HG03139 (cell line): ENCODE measurements around the gene STT3B.

Experiments used
- ATAC-seq: cut with Tn5 transposase; IDR thresholded peaks from one replicate; pipeline ENCODE4 v1.9.1; 2021; ENCODE audit not compliant: unreplicated experiment

STT3B gene

DNA sequence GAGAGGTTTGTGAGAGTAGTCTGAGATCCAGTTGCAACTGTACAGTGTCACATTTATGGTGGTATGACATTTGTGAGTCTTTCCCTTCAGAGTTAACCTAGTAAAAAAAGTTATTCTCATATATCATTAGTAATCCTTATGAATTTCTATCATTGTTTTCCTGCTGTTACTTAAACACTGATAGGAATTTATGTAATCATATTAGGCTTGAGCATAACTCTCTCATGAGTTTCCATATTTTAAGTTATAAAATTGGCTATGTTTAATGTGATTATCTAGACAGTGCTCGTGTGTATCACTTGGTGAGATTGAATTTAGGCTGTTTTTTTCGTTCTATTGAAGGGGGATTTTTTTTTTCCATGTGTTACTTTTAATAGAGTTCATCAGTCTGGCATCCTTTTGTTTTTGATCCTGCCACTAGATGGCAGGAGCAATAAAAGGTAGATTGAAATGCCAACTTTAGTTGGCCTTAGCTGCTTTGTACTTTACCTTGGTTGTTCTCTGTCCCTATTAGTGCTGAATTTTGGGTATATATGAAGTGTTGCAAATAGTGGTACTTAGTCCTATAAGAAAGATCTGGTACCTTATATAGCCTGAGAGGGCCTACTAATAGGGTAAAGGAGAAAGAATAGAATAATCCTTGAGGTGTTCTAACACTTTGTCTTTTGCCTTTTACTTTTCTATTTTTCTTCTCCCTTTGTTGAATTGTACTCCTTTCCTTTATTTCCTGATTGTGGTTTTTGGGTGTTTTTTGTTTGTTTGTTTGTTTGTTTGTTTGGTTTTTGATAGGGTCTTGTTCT is 17.9 kb downstream of the STT3B start:
- no peak for ATAC-seq

DNA sequence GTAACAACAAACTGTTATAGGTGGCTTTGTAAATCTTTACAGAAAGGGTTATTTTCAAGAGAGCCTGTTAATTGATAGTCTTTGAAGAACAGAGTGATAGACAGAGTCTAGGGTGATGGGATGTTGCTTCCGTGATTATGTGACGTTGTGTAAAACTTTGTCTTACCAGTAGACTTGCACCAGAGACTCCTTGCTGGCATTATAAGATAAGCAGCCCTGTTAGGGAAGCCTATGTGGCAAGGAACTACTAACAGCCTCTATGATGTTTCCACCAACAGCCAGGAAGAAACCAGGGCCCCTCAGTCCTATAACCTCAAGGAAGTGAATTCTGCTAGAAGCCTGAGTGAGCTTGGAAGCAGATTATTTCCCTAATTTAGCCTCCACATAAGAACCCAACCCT is 18.9 kb downstream of the STT3B start:
- ATAC-seq = no peak

DNA sequence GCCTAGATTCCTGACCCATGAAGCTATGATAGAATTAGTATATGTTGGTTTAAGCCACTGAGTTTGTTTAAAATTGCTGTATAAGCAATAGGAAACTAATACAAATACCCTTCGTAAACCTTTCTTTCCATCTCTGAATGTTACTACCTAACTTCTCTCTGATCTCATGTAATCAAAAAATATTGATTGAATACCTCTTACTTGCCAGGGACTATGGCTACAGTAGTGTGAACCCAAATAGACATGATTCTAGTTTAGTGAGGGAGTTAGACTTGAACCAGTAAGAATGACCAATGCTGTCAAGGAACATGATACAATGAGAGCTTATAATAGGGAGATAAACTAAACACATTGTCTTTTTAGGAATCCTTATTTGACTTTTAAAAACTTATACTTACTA is 19.4 kb downstream of the STT3B start:
- no peak for ATAC-seq

DNA sequence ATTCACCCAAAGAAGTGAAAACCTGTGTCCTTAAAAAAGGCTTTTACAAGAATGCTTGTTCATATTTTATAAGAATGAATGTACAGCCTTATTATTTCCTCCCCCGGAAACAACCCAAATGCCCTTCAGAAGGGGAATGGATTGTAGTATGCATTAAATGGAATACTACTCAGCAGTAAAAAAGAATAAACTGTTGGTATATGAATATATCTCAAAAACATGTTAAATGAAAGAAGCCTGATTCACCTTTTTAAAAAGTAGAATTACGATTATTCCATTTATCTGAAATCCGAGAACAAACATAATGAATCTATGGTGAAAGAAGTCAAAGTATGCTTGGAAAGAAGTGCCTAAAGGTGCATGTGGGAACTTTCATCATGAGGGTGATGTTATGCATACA is 20.5 kb downstream of the STT3B start:
- ATAC-seq = no peak

DNA sequence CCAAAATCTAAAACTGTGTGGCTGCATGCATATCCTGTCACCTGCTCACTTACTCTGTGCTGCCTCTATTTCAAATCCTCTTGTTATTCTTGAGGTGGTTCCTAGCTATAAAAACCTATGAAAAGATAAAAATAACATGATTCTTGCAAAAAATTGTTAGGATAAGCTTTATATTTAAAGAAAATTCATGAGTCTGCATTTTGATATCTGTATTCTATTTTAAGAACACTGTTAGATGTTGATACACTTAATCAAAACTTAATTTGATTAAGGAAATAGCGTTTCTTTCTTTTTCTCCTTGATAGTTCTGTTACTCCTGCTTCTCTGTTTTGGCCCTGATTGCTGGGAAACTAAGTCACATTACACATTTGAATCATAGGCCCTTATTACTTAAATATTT is 22.5 kb downstream of the STT3B start:
- no peak for ATAC-seq

DNA sequence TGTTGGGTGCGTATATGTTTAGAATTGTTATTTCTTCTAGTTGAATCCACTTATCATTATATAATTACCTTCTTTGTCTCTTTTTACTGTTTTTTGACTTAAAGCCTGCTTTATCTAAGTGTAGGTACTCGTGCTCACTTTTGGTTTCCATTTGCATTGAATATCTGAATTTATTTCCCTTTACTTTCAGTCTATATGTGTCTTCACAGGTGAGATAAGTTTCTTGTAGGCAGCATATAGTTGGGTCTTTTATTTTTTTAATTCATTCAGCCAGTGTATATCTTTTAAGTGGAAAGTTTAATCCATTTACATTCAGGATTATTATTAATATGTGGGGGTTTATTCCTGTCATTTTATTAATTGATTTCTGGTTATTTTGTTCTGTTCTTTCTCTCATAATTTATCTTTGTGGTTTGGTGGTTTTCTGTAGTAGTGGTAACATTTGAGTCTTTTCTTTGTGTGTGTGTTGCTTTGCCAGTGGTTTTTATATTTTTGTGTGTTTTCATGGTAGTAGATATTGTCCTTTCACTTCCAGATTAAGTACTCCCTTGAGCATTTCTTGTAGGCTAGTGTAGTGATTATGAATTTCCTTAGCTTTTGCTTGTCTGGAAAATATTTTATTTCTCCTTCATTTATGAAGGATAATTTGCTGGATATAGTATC is 27.3 kb downstream of the STT3B start:
- ATAC-seq = no peak

DNA sequence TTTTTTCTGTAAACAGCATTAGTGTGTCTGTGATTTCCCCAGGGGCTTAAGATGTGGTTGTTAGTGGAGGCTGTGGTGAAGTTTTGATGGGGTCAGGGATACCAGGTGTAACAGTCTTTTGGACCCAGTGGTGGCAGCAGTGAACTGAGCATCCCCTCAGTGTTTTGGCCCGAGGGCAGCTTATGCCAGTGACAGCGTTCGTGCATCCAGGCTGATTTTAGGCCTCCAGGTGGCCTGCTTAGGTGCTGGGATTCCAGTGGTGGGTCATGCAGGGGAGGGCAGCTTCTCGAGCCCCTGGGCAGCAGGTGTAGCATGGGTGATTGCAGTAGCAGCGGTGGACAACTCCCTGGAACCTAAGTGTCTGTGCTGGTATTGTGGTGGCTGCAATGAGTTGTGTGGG is 29.2 kb downstream of the STT3B start:
- no peak for ATAC-seq

DNA sequence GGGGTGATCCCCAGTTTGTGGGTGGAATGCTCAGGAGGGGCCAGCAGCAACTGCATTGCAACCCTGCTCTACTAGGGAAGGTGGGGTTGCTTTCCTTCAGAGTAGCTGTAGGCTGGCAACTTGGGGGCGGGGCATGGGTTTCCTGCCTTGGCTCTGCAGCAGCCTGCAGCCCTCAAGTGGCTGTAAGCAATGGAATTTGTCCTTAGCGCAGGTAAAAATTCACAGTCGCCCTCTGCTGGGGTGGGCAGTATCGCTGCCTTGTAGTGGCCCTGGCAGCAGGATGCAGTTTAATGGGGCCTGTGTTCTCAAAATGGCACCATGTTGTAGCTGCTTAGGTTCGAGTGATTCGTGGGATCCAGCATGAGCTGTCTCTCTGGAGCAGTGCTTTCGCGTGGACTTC is 29.8 kb downstream of the STT3B start:
- ATAC-seq = no peak

DNA sequence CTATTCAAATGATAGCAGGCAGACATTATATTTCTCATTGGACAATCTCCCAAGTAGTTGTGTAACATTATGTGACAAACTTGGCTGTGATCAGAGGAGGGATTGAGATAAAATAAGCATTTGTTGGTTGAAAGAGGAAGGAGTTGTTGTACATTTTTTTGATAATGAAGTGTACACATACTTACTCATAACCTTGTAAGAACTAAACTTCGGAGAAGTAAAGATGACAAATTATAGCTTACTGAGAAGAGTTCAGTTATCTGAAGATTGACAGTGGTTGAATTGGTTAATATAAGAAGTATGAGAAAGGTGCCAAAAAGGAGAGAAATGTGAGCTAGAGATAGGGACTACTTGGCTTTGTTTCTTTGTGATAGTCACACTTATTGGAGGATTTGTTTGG is 32.6 kb downstream of the STT3B start:
- no peak for ATAC-seq

DNA sequence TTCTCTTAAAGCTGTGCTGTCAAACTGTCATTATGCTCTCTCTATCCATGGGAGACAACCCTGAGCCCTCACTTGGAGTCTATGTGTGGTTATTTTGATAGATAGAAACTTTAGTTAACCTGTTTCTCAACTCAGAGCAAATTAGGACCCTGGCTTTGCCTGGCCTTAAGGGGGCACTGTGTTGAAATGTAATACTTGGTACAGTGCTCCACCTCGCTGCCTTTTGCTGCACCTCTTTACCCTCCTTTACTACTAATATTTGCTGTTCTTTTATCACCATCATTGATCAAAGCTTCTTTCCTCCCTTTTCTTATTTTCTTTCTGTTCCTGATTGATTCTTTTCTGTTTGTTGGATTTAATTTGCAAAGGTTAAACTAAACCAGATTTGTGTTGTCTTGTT is 34.3 kb downstream of the STT3B start:
- no peak for ATAC-seq

DNA sequence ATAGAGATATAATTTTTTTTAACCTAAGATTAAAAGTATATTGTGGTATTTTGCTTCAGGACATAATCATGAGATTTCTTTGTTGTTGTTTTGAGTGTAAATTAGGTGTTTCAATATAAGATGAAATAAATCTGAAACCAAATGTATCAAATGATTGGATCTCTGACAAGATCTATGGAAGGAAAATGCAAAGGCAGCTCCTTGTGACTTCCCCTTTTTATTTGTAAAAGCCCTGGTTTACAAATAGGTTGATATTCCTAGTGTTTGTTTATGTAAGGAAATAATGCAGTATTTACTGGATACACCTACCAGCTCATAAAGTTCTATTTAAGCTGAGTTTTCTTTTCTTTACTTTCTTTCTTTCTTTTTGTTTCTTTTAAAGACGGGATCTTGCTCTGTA is 35.9 kb downstream of the STT3B start:
- ATAC-seq = no peak

DNA sequence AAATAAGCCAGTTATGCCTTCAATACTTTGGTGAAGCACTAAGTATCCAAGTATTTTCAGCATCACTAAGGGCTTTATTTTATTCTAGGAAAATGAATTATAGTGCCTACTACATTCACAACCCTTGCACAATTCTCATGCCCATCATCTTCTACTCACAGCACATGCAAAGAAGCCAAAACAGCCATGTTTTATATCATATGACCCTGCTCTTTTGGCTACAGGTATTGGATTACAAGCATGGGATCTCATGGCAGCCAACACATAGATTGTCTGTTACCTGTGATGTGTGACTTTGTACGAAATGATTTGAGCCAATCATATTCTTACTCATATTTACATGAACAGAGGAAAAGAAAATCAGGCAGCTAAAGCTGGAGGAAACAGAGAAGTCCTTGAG is 38.6 kb downstream of the STT3B start:
- no peak for ATAC-seq

DNA sequence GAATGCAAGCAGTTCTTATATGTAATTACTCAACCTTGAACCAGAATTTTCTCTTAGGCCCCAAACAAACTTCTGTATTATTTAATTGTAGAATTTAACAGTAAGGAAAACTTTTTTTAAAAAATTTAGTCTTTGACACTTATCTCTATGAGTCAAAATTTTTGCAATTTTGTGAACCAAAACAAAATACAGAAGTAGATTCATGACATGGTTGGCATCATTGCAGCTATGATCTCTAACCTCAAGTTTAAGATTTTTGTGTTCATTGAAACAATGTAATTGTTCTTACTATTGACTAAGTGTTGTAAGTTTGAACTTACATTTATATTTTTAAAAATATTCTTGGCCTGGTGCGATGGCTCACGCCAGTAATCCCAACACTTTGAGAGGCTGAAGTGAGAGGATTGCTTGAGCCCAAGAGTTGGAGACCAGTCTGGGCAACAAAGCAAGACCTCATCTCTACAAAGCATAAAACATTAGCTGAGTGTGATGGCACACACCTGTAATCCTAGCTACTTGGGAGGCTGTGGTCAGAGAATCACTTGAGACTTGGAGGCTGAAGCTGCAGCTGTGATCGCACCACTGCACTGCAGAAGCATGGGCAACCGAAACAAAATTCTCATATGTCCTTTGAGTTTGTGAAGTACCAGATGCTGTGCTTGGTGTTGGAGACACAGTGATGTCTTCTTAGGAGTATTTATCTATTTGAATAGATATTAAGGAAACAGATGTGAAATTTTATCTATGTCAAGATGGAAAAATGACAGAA is 39.7 kb downstream of the STT3B start:
- no peak for ATAC-seq

DNA sequence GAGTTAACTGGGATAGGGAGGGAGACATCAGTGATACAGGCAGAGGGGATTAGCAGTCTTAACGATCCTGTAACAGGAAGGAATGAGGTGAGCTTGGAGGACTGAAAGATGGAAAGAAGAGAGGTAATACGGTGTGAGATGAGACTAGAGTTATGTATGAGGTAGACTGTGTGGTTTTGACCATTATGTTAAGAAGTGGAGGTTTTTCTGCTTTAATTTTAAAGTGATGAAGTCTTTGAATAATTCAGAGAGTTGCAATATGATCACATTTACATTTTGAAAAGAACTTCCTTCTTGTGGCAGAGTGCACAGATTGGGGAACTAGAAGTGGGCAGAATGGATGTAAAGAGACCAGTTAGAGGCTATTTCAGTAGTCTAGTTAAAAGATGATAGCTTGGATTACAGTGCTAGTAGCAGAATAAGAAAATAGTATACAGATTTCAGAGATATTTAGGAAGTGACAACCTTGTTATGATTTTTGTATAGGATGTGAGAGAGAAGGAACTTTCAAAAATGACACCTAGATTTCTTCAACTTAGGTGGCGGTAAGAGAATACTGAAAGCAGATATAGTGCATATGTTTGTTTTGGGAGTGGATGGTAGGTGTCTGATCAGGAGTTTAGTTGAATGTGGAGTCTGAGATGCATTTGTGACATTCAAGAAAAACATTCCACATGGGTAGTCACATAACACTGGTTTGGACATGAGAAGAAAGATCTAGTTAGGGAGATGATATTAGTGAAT is 40.5 kb downstream of the STT3B start:
- no peak for ATAC-seq

DNA sequence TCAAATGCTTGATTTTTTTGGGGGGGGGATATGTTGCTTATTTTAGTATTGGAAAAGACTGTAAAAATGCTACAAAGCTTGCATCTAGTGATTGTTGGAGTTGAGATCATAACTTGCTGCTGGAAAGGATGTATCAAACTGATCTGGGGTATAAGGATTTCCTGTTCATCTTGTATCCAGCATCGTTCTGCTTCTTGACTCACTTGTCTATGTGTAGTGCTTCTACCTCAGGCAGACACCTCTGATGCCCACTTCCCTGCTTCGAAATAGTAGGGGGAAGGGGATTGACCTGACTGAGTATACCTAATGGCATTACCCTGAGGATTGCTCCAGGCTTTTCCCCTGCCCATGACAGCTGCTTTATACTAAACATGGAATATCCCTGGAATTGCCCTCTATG is 42.7 kb downstream of the STT3B start:
- no peak for ATAC-seq

DNA sequence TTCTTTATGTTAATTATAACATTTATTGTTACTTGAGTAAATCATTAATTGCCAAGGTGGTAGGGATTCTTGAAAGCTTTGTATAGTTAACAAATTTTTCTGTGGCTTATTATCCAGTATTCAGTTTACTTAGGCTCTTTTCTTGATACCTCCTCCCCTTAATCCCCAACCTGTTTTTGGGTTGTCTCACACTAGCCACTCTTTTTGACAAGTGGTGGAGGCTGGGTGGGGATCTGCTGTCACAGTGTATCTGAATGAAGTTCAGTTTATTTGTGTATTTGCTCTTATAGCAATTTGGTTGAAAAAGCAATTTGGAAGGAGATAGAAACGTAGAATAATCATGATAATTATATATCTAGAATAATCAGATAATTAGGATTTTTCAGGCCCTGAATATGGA is 43.8 kb downstream of the STT3B start:
- no peak for ATAC-seq

DNA sequence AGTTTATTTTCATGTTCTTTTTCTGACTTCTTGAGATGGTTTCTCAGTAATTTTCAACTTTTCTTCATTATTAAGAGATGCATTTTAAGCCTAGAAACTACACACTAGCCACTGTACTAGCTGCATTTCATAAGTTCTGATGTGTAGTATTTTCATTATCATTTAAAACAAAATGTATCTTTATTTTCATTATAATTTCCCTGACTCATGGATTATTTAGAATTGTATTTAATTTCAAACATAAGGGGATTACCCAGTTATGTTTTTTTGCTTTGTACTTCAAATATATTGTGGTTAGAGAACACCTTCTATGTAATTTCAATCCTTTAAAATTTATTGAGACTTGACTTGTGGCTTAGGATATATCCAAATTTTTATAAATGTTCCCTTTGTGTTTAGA is 44.5 kb downstream of the STT3B start:
- no peak for ATAC-seq

DNA sequence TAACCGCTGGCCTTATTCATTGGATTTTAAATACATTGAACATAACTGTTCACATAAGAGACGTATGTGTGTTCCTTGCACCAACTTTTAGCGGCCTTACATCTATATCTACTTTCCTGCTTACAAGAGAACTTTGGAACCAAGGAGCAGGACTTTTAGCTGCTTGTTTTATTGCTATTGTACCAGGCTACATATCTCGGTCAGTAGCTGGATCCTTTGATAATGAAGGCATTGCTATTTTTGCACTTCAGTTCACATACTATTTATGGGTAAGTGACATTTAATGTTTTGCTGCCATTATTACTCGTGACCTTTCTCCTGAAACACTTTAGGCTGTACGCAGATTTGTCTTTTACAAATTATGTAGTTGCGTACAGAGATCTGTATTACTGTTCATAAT is 47.1 kb downstream of the STT3B start:
- no peak for ATAC-seq

DNA sequence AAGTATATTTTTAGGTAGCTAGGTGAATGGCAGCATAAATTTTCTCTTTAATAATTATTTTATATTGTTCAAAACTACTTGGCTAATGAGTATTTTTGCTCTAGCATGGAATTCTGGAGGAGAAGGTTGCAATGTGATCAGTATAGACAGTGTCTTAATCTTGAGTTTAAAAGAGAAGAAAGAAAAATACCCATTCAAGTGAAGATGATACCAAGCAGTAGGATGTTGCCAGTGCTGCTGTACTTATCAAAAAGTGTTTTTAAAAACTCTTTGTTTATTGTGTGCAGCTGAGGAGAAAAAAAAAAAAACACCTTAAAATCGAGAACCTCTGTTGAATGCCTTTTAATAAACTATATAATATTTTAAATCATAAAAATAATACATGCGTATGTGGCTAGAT is 47.9 kb downstream of the STT3B start:
- no peak for ATAC-seq

DNA sequence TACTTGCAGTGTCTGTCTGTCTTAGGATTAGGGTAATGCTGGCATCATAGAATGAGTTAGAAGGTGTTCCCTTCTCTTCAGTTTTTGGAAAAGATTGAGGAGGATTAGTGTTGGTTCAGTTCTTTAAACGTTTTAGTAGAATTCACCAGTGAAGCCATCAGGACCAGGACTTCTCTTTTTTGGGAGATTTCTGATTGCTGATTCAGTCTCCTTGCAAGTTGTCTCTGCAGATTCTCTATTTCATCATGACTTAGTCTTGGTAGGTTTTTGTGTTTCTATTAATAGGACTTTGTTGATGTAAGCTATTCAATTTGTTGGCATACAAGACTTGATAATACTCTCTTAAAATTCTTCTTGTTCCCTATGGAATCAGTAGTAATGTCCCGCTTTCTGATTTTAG is 48.9 kb downstream of the STT3B start:
- no peak for ATAC-seq

DNA sequence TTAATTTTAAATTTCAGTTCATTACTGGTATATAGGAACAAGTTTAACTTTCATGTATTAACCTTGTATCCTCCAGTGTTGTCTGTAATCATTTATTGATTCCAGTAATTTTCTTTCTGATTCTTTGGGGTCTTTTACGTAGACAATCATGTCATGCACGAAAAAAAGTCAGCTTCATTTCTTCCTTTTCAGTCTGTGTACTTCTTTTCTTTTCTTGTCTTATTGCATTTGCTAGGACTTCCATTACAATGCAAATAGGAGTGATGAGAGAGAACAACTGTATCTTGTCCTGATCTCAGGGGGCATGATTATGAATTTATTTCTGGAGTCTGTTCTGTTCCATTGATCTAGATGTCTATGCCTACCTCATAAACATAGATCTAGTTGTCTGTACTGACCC is 56.5 kb downstream of the STT3B start:
- no peak for ATAC-seq
